VCaP (cell line): ENCODE data around the gene NEK5.
"Not testable (repeated sequence)": the region's sequence is repeated elsewhere in the genome, so short reads cannot be mapped to it uniquely, and the experiment has no call there.

Source experiments
- H3K27ac ChIP-seq: fragments of 450-650 bp; 2 replicates; pipeline ENCODE4 v1.5.1; 2017
- TF ChIP-seq, protein P1 (sequence below): fragments of 450-650 bp; conservative IDR thresholded peaks from 2 replicates; pipeline ENCODE4 v1.5.1; 2017; ENCODE audit warnings: mild to moderate bottlenecking, moderate library complexity

NEK5 gene

DNA sequence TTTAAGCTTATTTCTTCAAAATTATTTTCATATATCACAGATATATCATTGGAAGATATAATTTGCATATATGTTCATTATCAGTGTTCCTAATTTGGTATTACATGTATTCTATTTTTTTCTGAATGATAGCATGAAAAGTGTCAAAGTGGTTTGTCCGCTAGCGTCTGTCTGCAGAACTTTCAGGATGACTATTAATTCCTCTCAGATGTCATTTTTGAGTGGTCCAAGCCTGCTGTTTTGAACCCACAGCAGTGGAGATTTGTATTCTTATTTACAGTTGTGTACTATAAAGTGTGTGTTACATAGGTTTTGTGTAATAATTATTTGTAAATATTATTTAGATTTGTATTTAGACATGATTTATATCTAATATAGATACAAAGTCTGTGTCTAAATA lies 95.8 kb downstream of the NEK5 start:
- H3K27ac ChIP-seq, result no peak overlapping the region
- TF ChIP-seq, protein P1, sequence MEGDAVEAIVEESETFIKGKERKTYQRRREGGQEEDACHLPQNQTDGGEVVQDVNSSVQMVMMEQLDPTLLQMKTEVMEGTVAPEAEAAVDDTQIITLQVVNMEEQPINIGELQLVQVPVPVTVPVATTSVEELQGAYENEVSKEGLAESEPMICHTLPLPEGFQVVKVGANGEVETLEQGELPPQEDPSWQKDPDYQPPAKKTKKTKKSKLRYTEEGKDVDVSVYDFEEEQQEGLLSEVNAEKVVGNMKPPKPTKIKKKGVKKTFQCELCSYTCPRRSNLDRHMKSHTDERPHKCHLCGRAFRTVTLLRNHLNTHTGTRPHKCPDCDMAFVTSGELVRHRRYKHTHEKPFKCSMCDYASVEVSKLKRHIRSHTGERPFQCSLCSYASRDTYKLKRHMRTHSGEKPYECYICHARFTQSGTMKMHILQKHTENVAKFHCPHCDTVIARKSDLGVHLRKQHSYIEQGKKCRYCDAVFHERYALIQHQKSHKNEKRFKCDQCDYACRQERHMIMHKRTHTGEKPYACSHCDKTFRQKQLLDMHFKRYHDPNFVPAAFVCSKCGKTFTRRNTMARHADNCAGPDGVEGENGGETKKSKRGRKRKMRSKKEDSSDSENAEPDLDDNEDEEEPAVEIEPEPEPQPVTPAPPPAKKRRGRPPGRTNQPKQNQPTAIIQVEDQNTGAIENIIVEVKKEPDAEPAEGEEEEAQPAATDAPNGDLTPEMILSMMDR, result no peak

DNA sequence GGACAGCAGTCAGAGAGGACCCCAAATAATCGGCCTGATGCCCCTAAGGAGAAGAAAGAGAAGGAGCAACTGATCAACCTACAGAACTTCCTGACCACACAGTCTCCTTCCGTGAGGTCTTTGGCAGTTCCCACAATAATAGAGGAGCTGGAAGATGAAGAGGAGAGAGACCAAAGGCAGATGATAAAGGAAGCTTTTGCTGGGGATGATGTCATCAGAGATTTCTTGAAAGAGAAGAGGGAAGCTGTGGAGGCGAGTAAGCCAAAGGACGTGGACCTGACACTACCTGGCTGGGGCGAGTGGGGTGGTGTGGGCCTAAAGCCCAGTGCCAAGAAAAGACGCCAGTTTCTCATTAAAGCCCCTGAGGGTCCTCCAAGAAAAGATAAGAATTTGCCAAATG lies 98.5 kb downstream of the NEK5 start:
- not testable (repeated sequence) for H3K27ac ChIP-seq

DNA sequence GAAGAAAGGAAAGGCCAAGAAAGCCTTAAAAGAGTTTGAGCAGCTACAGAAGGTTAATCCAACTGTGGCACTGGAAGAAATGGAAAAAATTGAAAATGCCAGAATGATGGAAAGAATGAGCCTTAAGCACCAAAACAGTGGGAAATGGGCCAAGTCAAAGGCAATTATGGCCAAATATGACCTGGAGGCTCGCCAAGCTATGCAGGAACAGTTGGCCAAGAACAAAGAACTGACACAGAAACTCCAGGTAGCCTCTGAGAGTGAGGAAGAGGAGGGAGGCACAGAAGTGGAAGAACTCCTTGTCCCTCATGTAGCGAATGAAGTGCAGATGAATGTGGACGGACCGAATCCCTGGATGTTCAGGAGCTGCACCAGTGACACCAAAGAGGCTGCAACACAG lies 99.3 kb downstream of the NEK5 start:
- TF ChIP-seq, protein P1, result no peak
- H3K27ac ChIP-seq, result no peak overlapping the region

DNA sequence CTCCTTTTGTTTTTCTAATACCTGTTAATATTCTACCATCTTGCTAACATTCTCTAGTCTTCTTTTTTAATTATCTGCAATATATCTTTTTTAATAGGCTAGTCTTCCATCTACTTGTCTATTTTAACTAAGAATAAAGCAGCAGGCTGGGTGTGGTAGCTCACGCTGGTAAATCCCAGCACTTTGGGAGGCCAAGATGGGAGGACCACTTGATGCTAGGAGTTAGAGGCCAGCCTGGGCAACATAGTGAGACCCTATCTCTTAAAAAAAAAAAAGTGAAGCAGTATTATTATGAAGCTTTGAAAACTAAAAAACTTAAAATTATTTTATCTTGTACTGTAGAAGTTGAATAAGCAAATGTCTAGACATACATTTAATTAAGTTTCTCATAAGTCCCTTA lies 101.0 kb downstream of the NEK5 start:
- H3K27ac ChIP-seq, result no peak overlapping the region
- TF ChIP-seq, protein P1, result no peak

DNA sequence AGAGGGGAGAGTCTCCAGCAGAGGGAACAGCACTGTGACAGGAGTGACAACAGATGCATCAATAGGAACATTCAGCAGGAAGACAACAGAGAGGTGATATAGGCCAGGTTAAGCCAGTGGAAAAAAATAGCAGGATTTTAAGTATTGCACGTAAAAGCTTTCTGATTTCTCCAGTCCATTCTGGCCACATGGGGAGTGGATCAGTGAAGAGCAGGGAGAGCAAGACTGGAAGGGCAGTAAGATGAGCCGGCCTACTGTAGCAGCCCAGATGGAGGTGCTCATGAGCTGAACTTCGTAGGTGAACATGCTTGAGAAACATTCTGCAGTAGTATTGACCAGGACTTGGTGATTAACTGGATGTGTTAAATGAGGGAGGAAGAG lies 102.6 kb downstream of the NEK5 start:
- TF ChIP-seq, protein P1, result no peak
- no peak overlapping the region for H3K27ac ChIP-seq

DNA sequence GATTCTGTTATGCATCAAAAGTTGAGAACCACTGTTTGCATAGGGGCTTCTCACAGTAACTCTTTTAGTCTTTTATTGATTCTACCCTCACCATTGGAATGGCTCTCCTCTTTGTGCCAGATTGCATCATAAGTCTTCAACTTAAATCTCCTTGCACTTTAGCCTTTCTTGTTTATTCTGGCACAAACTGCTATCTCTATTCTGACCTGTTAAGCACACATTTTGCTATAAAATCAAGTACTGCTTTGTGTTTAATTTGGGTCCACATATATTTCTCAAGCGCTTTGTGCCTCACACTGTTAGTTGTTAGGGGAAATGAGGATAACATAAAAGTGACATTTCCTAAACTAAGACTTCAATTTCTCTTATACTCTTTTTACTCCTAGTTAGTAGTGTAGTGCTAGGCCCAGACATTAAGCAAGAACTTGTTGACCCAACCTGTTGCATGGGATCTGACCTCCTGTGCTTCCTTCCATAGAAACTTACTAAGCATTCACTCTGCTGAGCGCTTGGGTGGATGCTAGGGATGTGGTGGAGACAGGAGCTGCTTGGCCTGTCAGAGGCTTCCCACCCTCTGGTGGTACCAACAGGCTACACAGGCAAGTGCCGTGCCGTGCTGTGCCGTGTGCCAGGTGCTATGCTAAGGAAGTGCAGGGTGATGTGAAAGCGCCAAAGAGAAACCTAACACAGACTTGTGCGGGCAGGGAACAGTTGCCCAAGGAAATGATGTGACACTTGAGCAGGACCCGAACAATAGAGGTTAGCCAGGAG lies 103.2 kb downstream of the NEK5 start:
- no peak overlapping the region for H3K27ac ChIP-seq
- TF ChIP-seq, protein P1, result no peak

DNA sequence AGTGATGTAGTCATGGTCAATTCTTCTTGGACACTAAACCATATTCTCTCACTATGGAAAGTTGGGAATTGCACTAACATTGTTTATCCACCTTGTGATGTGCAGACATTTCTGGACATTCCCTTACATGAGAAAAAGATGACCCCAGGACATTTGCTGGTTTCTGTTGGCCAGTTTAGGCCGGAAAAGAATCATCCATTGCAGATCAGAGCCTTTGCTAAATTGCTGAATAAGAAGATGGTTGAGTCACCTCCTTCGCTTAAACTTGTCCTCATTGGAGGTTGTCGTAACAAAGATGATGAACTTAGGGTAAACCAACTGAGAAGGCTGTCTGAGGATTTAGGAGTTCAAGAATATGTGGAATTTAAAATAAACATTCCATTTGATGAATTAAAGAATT lies 104.4 kb downstream of the NEK5 start, which contains the start of gene UTP14C:
UTP14C (plus strand) TSS at position 211 of the 400 bp plus-strand sequence. CDS start 4,114 bp downstream, outside the sequence.
- TF ChIP-seq, protein P1, result no peak
- H3K27ac ChIP-seq, result no peak within 1 kb of the TSS

DNA sequence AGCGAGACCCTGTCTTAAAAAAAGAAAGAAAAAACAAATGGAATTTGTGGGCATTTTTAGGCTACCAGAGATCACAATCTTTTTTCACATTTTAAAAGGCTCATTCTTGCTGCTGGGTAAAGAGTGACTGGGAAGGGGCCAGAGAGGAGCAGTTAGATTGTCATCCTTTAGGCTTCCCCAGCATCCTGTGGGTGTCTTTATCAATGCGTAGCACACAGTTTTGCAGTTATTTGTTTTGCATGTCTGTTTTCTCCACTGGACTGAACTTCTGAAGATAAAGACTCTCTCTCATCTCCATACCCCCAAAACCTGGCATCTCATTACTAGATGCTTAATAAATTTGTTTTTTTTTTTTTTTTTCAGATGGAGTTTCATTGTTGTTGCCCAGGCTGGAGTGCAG lies 106.5 kb downstream of the NEK5 start:
- TF ChIP-seq, protein P1, result no peak
- no peak overlapping the region for H3K27ac ChIP-seq
